Stimulated activated CD4-positive, alpha-beta T cell treated with anti-CD3 and anti-CD28 coated beads, Interleukin-1b, Interleukin-23, amount 100 ng/mL, for 4 hours (primary cell): ENCODE results near the gene HMCN2.
"Not testable (repeated sequence)": the region's sequence is repeated elsewhere in the genome, so short reads cannot be mapped to it uniquely, and the experiment has no call there.

Experiments
- DNase-seq, 2 donors: peaks; one replicate each; pipeline ENCODE4 v3.0.0-alpha.2; 2020; ENCODE audit warnings: low read depth in 2 of 2

Gene HMCN2

DNA sequence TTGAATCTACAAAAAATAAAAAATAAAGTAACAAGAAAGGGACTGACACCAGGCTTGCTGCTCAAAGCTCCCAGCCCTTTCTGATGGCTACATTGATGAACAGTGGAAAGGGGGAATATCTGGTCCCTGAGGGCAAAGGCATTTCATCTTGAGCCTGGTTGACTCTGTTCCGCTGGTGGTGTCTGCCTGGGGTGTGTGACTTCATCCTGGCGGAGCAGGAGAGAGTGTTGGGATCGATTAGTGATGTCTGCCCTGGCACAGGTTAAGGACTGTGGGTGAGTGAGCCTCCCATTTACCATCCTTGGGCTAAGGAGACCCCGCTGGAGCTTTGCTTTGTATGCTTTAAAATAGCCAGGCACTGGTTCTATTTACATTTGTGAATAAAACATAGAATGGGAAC lies 122.3 kb downstream of the HMCN2 start:
- no peak for DNase-seq

DNA sequence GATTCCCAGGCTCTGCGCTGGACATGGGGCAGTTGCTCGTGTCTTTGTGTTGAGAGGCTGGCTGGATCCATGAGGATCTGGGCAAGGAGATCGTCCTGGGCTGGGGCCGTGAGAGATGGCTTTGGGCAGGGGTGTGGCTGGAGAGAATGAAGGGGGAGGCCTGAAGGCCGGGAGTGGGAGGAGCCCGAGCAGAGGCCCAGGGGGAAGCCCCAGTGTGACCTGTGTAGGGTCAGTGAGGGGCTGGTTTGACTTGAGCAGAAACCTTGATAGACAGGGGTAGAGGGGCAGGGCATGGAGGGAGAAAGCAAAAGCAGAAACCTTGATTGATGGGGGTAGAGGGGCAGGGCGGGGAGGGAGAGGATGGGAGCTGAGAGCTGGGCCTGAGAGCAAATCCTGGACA lies 124.8 kb downstream of the HMCN2 start:
- DNase-seq: no peak

GRCh38 chr9:130390986-130391385 lies 125.4 kb downstream of the HMCN2 start:
- DNase-seq: no peak

- DNase-seq: no peak
Measured at GRCh38 chr9:130391866-130392265, 126.3 kb downstream of the HMCN2 start.

DNA sequence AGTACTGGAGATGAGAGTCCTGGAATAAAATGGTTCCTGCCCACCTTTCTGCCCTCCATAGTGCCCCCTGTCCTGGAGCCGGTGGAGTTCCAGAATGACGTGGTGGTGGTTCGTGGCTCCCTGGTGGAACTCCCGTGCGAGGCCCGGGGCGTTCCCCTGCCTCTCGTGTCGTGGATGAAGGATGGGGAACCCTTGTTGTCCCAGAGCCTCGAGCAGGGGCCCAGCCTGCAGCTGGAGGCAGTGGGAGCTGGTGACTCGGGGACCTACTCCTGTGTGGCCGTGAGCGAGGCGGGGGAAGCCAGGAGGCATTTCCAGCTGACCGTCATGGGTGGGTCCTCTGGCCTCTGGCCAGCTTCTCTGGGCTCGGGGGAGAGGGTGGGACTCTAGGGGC lies 128.1 kb downstream of the HMCN2 start:
- DNase-seq: no peak

- DNase-seq: no peak
Measured at GRCh38 chr9:130394320-130394719, 128.8 kb downstream of the HMCN2 start.

DNA sequence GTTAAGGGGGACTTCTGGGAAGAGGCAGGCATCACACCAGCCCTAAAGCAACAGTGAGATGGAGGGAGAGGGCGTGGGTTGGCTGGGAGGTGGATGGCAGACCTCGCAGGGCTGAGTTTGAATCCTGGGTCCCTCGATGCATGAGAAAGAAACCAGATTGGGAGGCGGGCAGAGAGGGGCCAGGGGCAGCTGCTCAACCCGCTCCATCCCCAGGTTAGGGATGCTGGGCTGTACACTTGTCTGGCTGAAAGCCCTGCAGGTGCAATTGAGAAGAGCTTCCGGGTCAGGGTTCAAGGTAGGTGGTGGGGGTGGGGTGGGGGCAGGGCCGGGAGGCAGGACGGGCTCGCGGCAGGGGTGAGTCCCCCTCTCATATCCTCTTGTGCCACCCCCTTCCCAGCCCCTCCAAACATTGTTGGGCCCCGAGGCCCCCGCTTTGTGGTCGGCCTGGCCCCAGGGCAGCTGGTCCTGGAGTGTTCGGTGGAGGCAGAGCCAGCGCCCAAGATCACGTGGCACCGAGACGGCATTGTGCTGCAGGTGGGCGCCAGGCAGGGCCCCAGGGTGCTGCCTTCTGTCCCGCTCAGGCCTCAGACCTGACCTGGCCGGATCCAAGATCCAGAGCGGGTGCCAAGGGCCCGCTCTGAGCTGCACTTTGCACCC lies 129.4 kb downstream of the HMCN2 start:
- no peak for DNase-seq

GRCh38 chr9:130395810-130396435 lies 130.4 kb downstream of the HMCN2 start:
- no peak for DNase-seq

GRCh38 chr9:130396581-130396980 lies 131.0 kb downstream of the HMCN2 start:
- DNase-seq: no peak

DNA sequence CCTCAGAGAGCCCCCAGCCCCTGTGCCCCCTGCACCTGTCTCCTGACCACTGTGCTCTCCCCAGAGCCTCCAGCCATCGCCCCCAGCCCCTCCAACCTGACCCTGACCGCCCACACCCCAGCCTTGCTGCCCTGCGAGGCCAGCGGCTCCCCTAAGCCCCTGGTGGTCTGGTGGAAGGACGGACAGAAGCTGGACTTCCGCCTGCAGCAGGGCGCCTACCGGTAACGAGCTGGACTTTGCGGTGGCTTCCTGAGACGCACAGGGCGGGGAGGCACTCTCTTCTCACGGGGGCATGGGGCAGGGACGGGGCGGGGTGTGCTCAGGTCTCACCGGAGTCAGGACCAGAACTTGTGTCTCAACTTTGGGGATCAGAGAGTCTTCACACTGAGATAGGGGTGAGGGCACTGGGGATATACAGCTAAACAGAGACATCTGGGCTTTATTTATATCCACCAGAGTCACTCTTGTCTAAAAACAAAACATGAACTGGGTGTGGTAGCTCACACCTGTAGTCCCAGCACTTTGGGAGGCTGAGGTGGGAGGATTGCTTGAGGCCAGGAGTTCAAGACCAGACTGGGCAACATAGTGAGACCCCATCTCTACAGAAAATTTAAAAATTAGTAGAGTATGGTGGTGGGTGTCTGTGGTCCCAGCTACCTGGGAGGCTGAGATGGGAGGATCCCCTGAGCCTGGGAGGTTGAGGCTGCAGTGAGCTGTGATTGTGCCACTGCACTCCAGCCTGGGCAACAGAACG lies 133.1 kb downstream of the HMCN2 start:
- DNase-seq: no peak

GRCh38 chr9:130399768-130400167 lies 134.2 kb downstream of the HMCN2 start:
- DNase-seq: no peak

DNA sequence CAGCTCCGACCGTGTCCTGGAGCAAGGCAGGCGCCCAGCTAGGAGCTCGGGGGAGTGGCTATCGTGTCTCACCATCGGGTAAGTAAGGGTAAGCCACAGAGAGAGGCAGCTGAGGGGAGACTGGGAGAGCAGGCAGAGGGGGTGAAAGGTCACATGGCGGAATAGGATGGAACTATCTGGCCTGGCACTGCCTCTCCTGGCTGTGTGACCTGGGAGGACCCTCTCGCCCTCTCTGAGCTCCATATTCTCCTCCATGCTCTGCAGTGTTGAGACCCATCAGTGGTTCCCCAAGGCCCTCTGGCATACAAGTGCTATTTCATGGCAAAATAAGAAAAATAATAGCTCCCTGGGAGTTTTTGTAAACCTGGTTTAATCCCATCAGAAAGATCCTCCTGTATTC lies 135.3 kb downstream of the HMCN2 start:
- no peak for DNase-seq

DNA sequence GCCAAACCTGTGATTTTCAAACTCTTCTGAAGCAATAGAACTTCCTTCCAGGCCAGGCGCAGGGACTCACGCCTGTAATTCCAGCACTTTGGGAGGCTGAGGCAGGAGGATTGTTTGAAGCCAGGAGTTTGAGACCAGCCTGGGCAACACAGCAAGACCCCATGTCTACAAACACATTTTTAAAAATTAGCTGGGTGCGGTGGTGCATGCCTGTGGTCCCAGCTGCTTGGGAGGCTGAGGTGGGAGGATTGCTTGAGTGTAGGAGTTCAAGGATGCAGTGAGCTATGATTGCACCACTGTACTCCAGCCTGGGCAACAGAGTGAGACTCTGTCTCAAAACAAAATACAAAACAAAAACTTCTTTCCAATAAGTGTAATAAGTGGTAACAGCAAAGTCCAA lies 136.2 kb downstream of the HMCN2 start:
- DNase-seq: not testable (repeated sequence)

DNA sequence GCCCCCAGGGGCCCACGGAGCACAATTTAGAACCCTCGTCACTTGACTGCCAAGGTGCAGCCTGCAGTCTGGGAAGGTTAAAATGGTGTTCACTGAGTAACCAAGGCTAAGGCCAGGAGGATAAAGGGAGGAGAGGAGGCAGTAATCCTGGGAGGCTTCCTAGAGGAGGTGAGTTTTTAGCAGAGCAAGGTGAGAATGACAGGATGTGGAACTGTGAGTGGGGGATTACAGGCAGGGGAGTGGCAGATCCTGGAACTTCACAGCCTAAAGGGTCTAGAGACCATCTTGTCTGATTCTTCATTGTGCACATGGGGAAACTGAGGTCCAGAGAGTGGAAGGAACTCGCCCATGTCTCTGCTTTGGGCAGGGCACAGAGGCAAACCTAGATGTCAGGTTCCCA lies 136.7 kb downstream of the HMCN2 start:
- DNase-seq: no peak

DNA sequence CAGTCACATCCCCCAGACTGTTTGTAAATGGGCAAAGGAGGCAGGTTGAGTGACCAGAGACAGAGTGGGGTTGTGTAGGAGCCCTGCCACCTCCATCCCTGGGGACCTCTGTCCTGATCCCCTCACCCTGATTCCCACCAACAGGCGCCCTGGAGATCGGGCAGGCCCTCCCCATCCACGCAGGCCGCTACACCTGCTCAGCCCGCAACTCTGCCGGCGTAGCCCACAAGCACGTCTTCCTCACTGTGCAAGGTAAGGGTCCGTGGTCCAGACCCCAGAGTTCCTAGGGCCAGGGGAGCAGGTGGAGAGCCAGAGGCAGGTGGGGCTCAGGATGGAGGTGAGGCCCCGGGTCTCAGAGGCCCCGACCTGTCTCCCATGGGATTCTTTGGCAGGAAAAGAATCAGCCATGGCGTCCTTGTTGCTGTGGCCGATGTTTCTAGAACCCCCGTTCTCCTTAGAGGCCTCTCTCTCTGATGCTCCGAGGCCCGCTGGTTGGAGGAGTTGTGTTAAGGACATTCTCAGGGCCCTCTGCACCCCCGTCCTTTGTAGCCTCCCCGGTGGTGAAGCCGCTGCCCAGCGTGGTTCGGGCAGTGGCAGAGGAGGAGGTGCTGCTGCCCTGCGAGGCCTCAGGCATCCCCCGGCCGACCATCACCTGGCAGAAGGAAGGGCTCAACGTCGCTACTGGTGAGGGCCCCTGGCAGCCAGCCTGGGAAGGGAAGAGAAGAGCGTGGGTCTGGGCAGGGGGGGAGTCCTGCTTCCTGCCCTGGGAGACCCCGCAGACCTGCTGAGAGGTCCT lies 137.3 kb downstream of the HMCN2 start:
- DNase-seq: no peak

DNA sequence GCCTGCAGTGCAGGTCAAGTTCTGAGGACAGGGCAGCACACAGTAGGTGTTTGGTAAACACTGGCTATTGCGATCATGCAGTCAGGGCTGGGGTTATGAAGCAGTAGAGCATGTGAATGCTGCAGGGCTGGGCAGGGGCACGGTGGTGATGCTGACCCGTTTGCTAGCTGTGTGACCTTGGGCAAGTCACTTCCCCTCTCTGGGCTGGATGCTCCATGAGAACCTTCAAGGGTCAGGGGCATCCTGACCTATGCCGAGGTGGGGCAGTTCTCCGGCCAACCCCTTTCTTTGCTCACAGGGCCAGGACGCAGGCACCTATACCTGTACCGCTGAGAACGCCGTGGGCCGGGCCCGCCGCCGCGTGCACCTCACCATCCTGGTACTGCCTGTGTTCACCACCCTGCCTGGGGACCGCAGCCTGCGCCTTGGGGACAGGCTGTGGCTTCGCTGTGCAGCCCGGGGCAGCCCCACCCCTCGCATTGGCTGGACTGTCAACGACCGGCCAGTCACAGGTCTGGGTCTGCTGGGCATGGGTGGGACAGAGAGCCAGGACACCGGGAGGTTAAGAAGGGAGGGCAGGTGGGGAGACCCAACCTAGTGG lies 140.2 kb downstream of the HMCN2 start:
- no peak for DNase-seq

DNA sequence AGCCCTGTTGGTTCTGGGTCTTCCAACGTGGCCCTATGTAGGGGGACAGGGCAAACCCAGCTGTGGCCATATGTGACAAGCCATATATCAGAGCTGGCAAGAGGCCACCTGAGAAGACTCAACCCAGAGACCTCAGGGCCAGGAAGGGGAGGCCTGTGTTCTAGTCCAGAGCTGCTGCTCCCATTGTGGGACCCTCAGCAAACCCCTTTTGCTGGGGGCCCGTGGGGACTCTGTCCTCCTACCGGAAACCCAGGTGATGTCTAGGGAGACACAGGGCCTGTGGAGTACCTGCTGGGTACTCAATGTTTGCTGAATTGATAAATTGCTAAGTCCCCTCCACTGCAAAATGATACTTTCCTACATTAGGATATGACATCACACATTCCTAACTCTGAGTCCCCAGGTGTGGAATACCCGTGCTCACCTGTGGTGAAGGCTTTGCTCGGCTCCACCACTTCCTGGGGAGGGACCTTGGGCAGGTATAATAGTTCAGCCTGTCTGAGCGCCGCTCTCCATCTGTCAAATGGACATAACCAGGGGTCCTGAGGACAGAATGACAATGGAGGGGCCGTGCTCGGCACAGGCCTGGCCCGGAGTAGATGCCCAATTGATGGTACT lies 140.8 kb downstream of the HMCN2 start:
- no peak for DNase-seq

DNA sequence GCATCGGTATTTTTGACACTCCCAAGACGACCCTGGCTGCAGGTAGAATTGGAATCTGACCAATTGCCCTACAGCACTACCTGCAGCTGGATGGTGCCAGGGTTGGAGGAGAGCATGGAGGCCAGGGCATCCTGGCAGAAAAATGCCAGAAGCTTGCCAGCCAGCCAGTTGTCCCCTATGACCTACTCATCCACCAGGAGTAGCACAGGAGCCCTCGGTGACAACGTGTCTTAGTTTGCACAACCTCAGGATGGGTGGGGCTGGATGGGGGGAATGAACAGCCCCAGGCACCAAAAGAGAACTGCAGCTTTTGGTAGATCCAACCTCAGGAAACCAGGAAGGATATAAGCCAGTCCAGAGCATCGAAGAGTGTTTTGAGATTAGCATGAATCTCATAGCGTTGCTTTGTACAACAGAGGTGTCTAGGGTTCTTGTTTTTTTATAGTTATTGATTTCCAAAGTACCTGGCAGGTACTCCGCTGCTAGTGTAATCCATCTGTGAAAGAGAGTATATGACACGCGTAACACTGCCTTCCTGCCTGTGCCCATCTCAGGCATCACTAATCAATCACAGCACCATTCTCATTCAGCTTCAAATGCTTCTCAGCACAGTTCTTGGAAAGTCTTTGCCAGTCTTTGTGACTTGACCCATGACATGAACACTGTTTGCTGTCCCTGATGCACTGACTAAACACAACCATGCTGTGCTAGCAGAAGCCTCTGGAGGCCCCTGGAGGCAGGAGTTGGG lies 142.5 kb downstream of the HMCN2 start:
- no peak for DNase-seq

GRCh38 chr9:130408669-130409068 lies 143.1 kb downstream of the HMCN2 start:
- no peak for DNase-seq

- no peak for DNase-seq
Measured at GRCh38 chr9:130409246-130409645, 143.7 kb downstream of the HMCN2 start.

GRCh38 chr9:130410443-130410842 lies 144.9 kb downstream of the HMCN2 start:
- no peak for DNase-seq
